Fibroblast of lung (primary cell): Measurements from ENCODE around the gene BRD2. TPM values are rescaled to one million over a fixed set of nuclear protein-coding genes. Genes with fewer than 3 reads are reported as not detected.

Source experiments
- DNase-seq, 2 donors: peaks; one replicate each; pipeline versions ENCODE4 v3.0.0 to v3.0.0-alpha.2; 2010; ENCODE audit warnings: low read depth in 2 of 2
- H2AFZ ChIP-seq: 2 replicates; pipeline ENCODE4 v1.5.1; 2012; ENCODE audit warnings: low read length, control low read depth, inconsistent platforms
- H3K27ac ChIP-seq: 2 replicates; pipeline ENCODE4 v1.5.1; 2011; ENCODE audit warnings: low read length, control low read depth; ENCODE audit not compliant: insufficient read depth
- H3K27me3 ChIP-seq: 2 replicates; pipeline ENCODE4 v1.5.1; 2011; ENCODE audit warnings: mild to moderate bottlenecking, low read length; ENCODE audit not compliant: control insufficient read depth, insufficient read depth
- H3K36me3 ChIP-seq: 2 replicates; pipeline ENCODE4 v1.5.1; 2011; ENCODE audit warnings: low read length; ENCODE audit not compliant: control insufficient read depth, insufficient read depth
- H3K4me1 ChIP-seq: 2 replicates; pipeline ENCODE4 v1.5.1; 2011; ENCODE audit warnings: low read length; ENCODE audit not compliant: control insufficient read depth, insufficient read depth; ENCODE audit errors: extremely low read depth
- H3K4me2 ChIP-seq: 2 replicates; pipeline ENCODE4 v1.5.1; 2011; ENCODE audit warnings: low read length, control low read depth; ENCODE audit not compliant: insufficient read depth; ENCODE audit errors: extremely low read depth
- H3K4me3 ChIP-seq, 4 experiments: fragments of 200-600 bp in 1 of 4; sonication (generic) in 1 of 4; replicated peaks in 1 of 4; 2 replicates each; pipeline ENCODE4 v1.5.1; 2011 to 2016; ENCODE audit warnings: low read length in 4 of 4, low read depth in 3 of 4, mild to moderate bottlenecking in 3 of 4, control low read depth in 2 of 4, inconsistent platforms in 1 of 4, mixed read lengths in 1 of 4; ENCODE audit not compliant: insufficient read depth in 1 of 4; ENCODE audit errors: control extremely low read depth in 1 of 4
- H3K79me2 ChIP-seq: 2 replicates; pipeline ENCODE4 v1.5.1; 2012; ENCODE audit warnings: mild to moderate bottlenecking, low read length, inconsistent platforms; ENCODE audit not compliant: control insufficient read depth, insufficient read depth
- H3K9ac ChIP-seq: 2 replicates; pipeline ENCODE4 v1.5.1; 2011; ENCODE audit warnings: mild to moderate bottlenecking, low read length, control low read depth; ENCODE audit not compliant: insufficient read depth
- H3K9me3 ChIP-seq: 2 replicates; pipeline ENCODE4 v1.5.1; 2012; ENCODE audit warnings: low read depth, low read length; ENCODE audit not compliant: control insufficient read depth, insufficient read depth
- H4K20me1 ChIP-seq: 2 replicates; pipeline ENCODE4 v1.5.1; 2011; ENCODE audit warnings: low read length; ENCODE audit not compliant: control insufficient read depth, insufficient read depth; ENCODE audit errors: extremely low read depth
- CTCF ChIP-seq, 2 donors: IDR thresholded peaks in 1 of 2; conservative IDR thresholded peaks in 1 of 2; 1 replicate in 1 of 2; 2 replicates in 1 of 2; pipeline ENCODE4 v1.5.1; 2011 to 2012; ENCODE audit warnings: low read length in 2 of 2, control low read depth in 1 of 2, inconsistent platforms in 1 of 2, low read depth in 1 of 2, mild to moderate bottlenecking in 1 of 2
- EZH2 ChIP-seq: IDR thresholded peaks from 2 replicates; pipeline ENCODE4 v1.5.1; 2012; ENCODE audit warnings: low read length, control low read depth, mild to moderate bottlenecking; ENCODE audit errors: missing control alignments
- polyA plus RNA-seq, 2 donors: library from polyadenylated mRNA; depleted of rRNA in 1 of 2; stranded (reverse) in 1 of 2; unstranded in 1 of 2; fragments of >200 nt; gene quantifications; 2 replicates each; pipeline ENCODE4 v1.2.1, GENCODE V29; 2011 to 2012; ENCODE audit warnings: missing spikeins in 1 of 2
- total RNA-seq: library from RNA; depleted of rRNA; stranded (reverse); fragments of >200 nt; gene quantifications from 2 replicates; pipeline ENCODE4 v1.2.1, GENCODE V29; 2014

BRD2 gene
- total and polyA plus RNA-seq, 2 donors (not counting 1 experiment from before 2014, with no cell fraction given) = 75.6 to 126 TPM

- Histone ChIP-seq H3K27me3 (no peaks in the 10 kb centered on the region), H3K27ac (peak overlapping the region; percentile 100), H3K9ac (peak overlapping the region; percentile 97), H4K20me1 (peaks cover 14% of the 10 kb centered on the region), H2AFZ (no peak overlapping the region), H3K79me2 (peaks cover 44% of the 10 kb centered on the region), H3K36me3 (peaks cover 17% of the 10 kb centered on the region), H3K9me3 (no peaks in the 10 kb centered on the region), H3K4me3 (peak overlapping the region; percentile 72 to 96 (median 79)), H3K4me1 (peaks cover 12% of the 10 kb centered on the region), H3K4me2 (peak overlapping the region; percentile 92)
- peak; percentile 92 to 93 for DNase-seq
- no peak for TF ChIP-seq EZH2
- no peak for TF ChIP-seq CTCF (conservative IDR thresholded peaks at IDR 0.05 in 1 of 2, IDR thresholded peaks at IDR 0.05 in 1 of 2; ENCODE audit: low read depth in 1 of 2, low read length in 2 of 2)
Measured at GRCh38 chr6:32970413-32971241, 2.2 kb downstream of the BRD2 start.

- peak overlapping the region; percentile 89 for H3K4me2 ChIP-seq
- H3K36me3 ChIP-seq = peaks cover 22% of the 10 kb centered on the region
- peak overlapping the region; percentile 61 to 96 (median 68) for H3K4me3 ChIP-seq
- H3K79me2 ChIP-seq = peaks cover 50% of the 10 kb centered on the region
- DNase-seq = no peak
- TF ChIP-seq CTCF (conservative IDR thresholded peaks at IDR 0.05 in 1 of 2, IDR thresholded peaks at IDR 0.05 in 1 of 2; ENCODE audit: low read depth in 1 of 2, low read length in 2 of 2) (no peak), EZH2 (no peak)
- no peak overlapping the region for H2AFZ ChIP-seq
- peak overlapping the region; percentile 97 for H3K9ac ChIP-seq
- H3K27me3 ChIP-seq = no peaks in the 10 kb centered on the region
- H3K27ac ChIP-seq = peak overlapping the region; percentile 100
- H3K4me1 ChIP-seq = peaks cover 13% of the 10 kb centered on the region
- peaks cover 20% of the 10 kb centered on the region for H4K20me1 ChIP-seq
- H3K9me3 ChIP-seq = no peaks in the 10 kb centered on the region
Measured at GRCh38 chr6:32971242-32971580, 2.8 kb downstream of the BRD2 start.

- peaks cover 10% of the 10 kb centered on the region for H3K4me1 ChIP-seq
- no peaks in the 10 kb centered on the region for H3K9me3 ChIP-seq
- H3K4me2 ChIP-seq = peak overlapping the region; percentile 89
- DNase-seq = peak; percentile 100
- H3K9ac ChIP-seq = peak overlapping the region; percentile 97
- H3K79me2 ChIP-seq = peaks cover 55% of the 10 kb centered on the region
- H3K36me3 ChIP-seq = peaks cover 27% of the 10 kb centered on the region
- H4K20me1 ChIP-seq = peaks cover 22% of the 10 kb centered on the region
- H3K4me3 ChIP-seq = peak overlapping the region; percentile 61 to 100 (median 98)
- peak overlapping the region; percentile 100 for H3K27ac ChIP-seq
- H3K27me3 ChIP-seq = no peaks in the 10 kb centered on the region
- TF ChIP-seq EZH2 (no peak), CTCF (conservative IDR thresholded peaks at IDR 0.05 in 1 of 2, IDR thresholded peaks at IDR 0.05 in 1 of 2; ENCODE audit: low read depth in 1 of 2, low read length in 2 of 2) (no peak)
- no peak overlapping the region for H2AFZ ChIP-seq
Measured at GRCh38 chr6:32971581-32972352, 3.4 kb downstream of the BRD2 start.
